ENCODE results near the gene MARCHF5.
"Not testable (repeated sequence)": the region's sequence is repeated elsewhere in the genome, so short reads cannot be mapped to it uniquely, and the experiment has no call there.

Gene MARCHF5

GRCh38 chr10:92387289-92387940 lies 96.4 kb downstream of the MARCHF5 start:
- no peak for DNase-seq (ENCODE audit: low read depth in 2 of 2)

- not testable (repeated sequence) for DNase-seq (ENCODE audit: low read depth in 2 of 2)
Measured at GRCh38 chr10:92393173-92393572, 102.2 kb downstream of the MARCHF5 start.

- no peak for DNase-seq (ENCODE audit: low read depth in 2 of 2)
Measured at GRCh38 chr10:92395271-92395670, 104.3 kb downstream of the MARCHF5 start.

- not testable (repeated sequence) for DNase-seq (ENCODE audit: low read depth in 2 of 2)
Measured at GRCh38 chr10:92402234-92402633, 111.3 kb downstream of the MARCHF5 start.

Data from stimulated activated CD4-positive, alpha-beta T cell treated with anti-CD3 and anti-CD28 coated beads, Interleukin-12 subunit alpha, Interleukin-12 subunit beta, amount 100 ng/mL, for 24 hours (primary cell).